GM23338 (cell line): Measurements from ENCODE around the gene MXRA8. TPM values are rescaled to one million over a fixed set of nuclear protein-coding genes. Genes with fewer than 3 reads are reported as not detected.

Source experiments
- ATAC-seq: fragments of 200-7000 bp; cut with Tn5 transposase; 3 replicates; pipeline ENCODE4 v1.9.1; 2020
- DNase-seq: peaks from one replicate; pipeline ENCODE4 v3.0.0-alpha.2; 2015; ENCODE audit warnings: low spot score
- H2AFZ ChIP-seq: fragments of 200-600 bp; sonication (generic); 2 replicates; pipeline ENCODE4 v1.8.0; 2016; ENCODE audit warnings: antibody characterized with exemption, mild to moderate bottlenecking, moderate library complexity
- H3F3A ChIP-seq: fragments of 200-600 bp; sonication (generic); replicated peaks from 2 replicates; pipeline ENCODE4 v1.8.0; 2017; ENCODE audit warnings: antibody characterized with exemption, mixed run types, low read depth
- H3K27ac ChIP-seq: fragments of 200-600 bp; sonication (generic); 2 replicates; pipeline ENCODE4 v1.6.1; 2016; ENCODE audit warnings: low read depth
- H3K27me3 ChIP-seq: fragments of 200-600 bp; sonication (generic); 2 replicates; pipeline ENCODE4 v1.8.0; 2016; ENCODE audit warnings: mild to moderate bottlenecking, mixed run types, moderate library complexity; ENCODE audit not compliant: insufficient read depth
- H3K36me3 ChIP-seq: fragments of 200-600 bp; sonication (generic); 2 replicates; pipeline ENCODE4 v1.8.0; 2016; ENCODE audit warnings: mild to moderate bottlenecking; ENCODE audit not compliant: insufficient read depth
- H3K4me1 ChIP-seq: fragments of 200-600 bp; sonication (generic); 2 replicates; pipeline ENCODE4 v1.8.0; 2016; ENCODE audit warnings: mild to moderate bottlenecking, moderate library complexity; ENCODE audit not compliant: insufficient read depth
- H3K4me2 ChIP-seq: fragments of 200-600 bp; sonication (generic); 2 replicates; pipeline ENCODE4 v1.7.1; 2017; ENCODE audit warnings: mixed run types
- H3K4me3 ChIP-seq: fragments of 200-600 bp; sonication (generic); 2 replicates; pipeline ENCODE4 v1.6.1; 2016; ENCODE audit warnings: mixed run types
- H3K79me2 ChIP-seq: fragments of 200-600 bp; sonication (generic); replicated peaks from 2 replicates; pipeline ENCODE4 v1.8.0; 2017; ENCODE audit warnings: mild to moderate bottlenecking; ENCODE audit not compliant: insufficient read depth
- H3K9me2 ChIP-seq: fragments of 200-600 bp; sonication (generic); 2 replicates; pipeline ENCODE4 v1.8.0; 2017; ENCODE audit not compliant: insufficient read depth
- H4K20me1 ChIP-seq: fragments of 200-600 bp; sonication (generic); replicated peaks from 2 replicates; pipeline ENCODE4 v1.8.0; 2017; ENCODE audit warnings: mild to moderate bottlenecking; ENCODE audit not compliant: insufficient read depth
- H3K27ac Mint-ChIP-seq: 2 replicates; pipeline ENCODE4 v1.8.0; 2020; ENCODE audit warnings: inconsistent platforms, mild to moderate bottlenecking, moderate library complexity, mixed read lengths
- H3K27me3 Mint-ChIP-seq: 3 replicates; pipeline ENCODE4 v1.8.0; 2022; ENCODE audit warnings: low read depth, mild to moderate bottlenecking, moderate library complexity, mixed read lengths, inconsistent platforms; ENCODE audit not compliant: insufficient read depth, poor library complexity
- H3K36me3 Mint-ChIP-seq: 3 replicates; pipeline ENCODE4 v1.8.0; 2021; ENCODE audit warnings: low read depth, mild to moderate bottlenecking, inconsistent platforms, moderate library complexity, mixed read lengths
- H3K4me1 Mint-ChIP-seq: 3 replicates; pipeline ENCODE4 v1.8.0; 2020; ENCODE audit warnings: mild to moderate bottlenecking, inconsistent platforms, mixed read lengths
- H3K4me3 Mint-ChIP-seq: 3 replicates; pipeline ENCODE4 v1.8.0; 2021; ENCODE audit warnings: moderate library complexity, mild to moderate bottlenecking, inconsistent platforms, mixed read lengths
- H3K9me3 Mint-ChIP-seq: 3 replicates; pipeline ENCODE4 v1.8.0; 2020; ENCODE audit warnings: moderate library complexity, mild to moderate bottlenecking, inconsistent platforms, mixed read lengths
- EZH2 ChIP-seq: fragments of 200-600 bp; sonication (generic); IDR thresholded peaks from one replicate; pipeline ENCODE4 v1.8.0; 2017; ENCODE audit warnings: antibody characterized with exemption, mild to moderate bottlenecking, low read depth; ENCODE audit not compliant: unreplicated experiment
- EZH2phosphoT487 ChIP-seq: fragments of 200-600 bp; sonication (generic); IDR thresholded peaks from one replicate; pipeline ENCODE4 v1.8.1; 2018; ENCODE audit warnings: antibody characterized with exemption; ENCODE audit not compliant: unreplicated experiment
- JUNB ChIP-seq: IDR thresholded peaks from one replicate; pipeline ENCODE4 v1.6.1; 2016; ENCODE audit warnings: antibody characterized with exemption; ENCODE audit not compliant: unreplicated experiment
- NANOG ChIP-seq: IDR thresholded peaks from 2 replicates; pipeline ENCODE4 v1.6.1; 2016; ENCODE audit warnings: antibody characterized with exemption, borderline replicate concordance
- POLR2AphosphoS5 ChIP-seq: IDR thresholded peaks from 2 replicates; pipeline ENCODE4 v1.6.1; 2016; ENCODE audit warnings: antibody characterized with exemption, low read depth
- STAT1 ChIP-seq: IDR thresholded peaks from one replicate; pipeline ENCODE4 v1.6.1; 2016; ENCODE audit warnings: antibody characterized with exemption; ENCODE audit not compliant: unreplicated experiment
- ZNF331 ChIP-seq: fragments of 250-450 bp; sonication (Bioruptor Pico); IDR thresholded peaks from 2 replicates; pipeline ENCODE4 v1.5.0; 2020; ENCODE audit warnings: low read depth, mild to moderate bottlenecking, moderate library complexity
- polyA plus RNA-seq: library from polyadenylated mRNA; unstranded; fragments of >200 nt; fragmentation: Nextera tagmentation; extraction: Ambion mirVana; gene quantifications from 2 replicates; pipeline ENCODE4 v1.2.1, GENCODE V29; 2016
- total RNA-seq: library from RNA; depleted of rRNA; stranded (reverse); fragments of >200 nt; shearing (Covaris generic); gene quantifications from 2 replicates; pipeline ENCODE4 v1.2.3, GENCODE V29; 2014
- TF ChIP-seq, protein P1 (sequence below): IDR thresholded peaks from 2 replicates; pipeline ENCODE4 v1.6.1; 2016; ENCODE audit warnings: antibody characterized with exemption
- TF ChIP-seq, protein P2 (sequence below): IDR thresholded peaks from one replicate; pipeline ENCODE4 v1.6.1; 2018; ENCODE audit warnings: antibody characterized with exemption; ENCODE audit not compliant: unreplicated experiment

The MXRA8 gene
- total and polyA plus RNA-seq, 2 experiments from 2014 or later, result 9.1 to 17.2 TPM

DNA sequence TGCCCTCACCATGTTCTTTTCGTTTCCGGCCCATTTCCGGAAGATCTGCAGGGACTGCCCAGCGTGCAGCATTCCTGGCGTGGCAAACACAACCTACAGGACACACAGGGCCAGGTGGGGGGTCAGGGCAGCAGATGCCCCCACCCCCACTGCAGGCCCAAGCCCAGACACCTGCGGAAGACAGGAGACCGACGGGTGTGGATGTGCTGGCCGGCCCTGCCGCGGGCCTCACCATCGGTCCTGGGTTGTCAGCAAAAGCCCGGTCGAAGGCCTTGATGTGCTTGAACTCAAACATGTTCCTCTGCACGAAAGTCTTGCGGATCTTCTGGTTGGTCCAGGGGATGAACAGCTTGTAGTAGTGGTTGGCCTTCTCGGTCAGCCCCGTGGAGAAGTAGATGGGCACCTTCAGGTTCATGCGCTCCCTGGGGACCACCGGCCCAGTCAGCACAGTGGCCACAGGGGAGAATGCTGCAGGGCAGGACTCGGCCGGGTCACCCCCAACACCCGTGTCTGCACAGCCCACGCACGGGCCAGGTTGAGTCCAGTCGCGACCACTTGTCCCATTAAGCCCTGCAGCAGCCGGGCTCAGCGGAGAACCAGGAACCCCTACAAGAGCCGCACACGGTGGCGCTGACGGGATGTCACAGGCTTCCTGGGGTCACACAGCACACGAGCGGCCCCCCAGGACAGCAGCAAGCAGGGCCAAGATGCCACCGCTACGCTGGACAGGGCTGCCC, 44.7 kb downstream of the MXRA8 start:
- Histone ChIP-seq H3K4me1 (peaks cover 7% of the 10 kb centered on the region; the same call in 1 of the 2 replicates), H2AFZ (no peak overlapping the region), H3K79me2 (peaks cover 28% of the 10 kb centered on the region), H3K9me2 (no peaks in the 10 kb centered on the region), H3F3A (peaks cover 22% of the 10 kb centered on the region), H3K27ac (no peak overlapping the region), H3K27me3 (no peaks in the 10 kb centered on the region), H3K4me3 (no peak overlapping the region), H3K36me3 (peaks cover 8% of the 10 kb centered on the region; the same call in 1 of the 2 replicates), H3K4me2 (no peak overlapping the region), H4K20me1 (peaks cover 23% of the 10 kb centered on the region)
- TF ChIP-seq EZH2 (no peak), EZH2phosphoT487 (no peak), ZNF331 (CRISPR knock-in tag) (no peak), JUNB (no peak), NANOG (no peak), POLR2AphosphoS5 (no peak), STAT1 (no peak)
- TF ChIP-seq, protein P1, sequence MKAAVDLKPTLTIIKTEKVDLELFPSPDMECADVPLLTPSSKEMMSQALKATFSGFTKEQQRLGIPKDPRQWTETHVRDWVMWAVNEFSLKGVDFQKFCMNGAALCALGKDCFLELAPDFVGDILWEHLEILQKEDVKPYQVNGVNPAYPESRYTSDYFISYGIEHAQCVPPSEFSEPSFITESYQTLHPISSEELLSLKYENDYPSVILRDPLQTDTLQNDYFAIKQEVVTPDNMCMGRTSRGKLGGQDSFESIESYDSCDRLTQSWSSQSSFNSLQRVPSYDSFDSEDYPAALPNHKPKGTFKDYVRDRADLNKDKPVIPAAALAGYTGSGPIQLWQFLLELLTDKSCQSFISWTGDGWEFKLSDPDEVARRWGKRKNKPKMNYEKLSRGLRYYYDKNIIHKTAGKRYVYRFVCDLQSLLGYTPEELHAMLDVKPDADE, result no peak
- TF ChIP-seq, protein P2, sequence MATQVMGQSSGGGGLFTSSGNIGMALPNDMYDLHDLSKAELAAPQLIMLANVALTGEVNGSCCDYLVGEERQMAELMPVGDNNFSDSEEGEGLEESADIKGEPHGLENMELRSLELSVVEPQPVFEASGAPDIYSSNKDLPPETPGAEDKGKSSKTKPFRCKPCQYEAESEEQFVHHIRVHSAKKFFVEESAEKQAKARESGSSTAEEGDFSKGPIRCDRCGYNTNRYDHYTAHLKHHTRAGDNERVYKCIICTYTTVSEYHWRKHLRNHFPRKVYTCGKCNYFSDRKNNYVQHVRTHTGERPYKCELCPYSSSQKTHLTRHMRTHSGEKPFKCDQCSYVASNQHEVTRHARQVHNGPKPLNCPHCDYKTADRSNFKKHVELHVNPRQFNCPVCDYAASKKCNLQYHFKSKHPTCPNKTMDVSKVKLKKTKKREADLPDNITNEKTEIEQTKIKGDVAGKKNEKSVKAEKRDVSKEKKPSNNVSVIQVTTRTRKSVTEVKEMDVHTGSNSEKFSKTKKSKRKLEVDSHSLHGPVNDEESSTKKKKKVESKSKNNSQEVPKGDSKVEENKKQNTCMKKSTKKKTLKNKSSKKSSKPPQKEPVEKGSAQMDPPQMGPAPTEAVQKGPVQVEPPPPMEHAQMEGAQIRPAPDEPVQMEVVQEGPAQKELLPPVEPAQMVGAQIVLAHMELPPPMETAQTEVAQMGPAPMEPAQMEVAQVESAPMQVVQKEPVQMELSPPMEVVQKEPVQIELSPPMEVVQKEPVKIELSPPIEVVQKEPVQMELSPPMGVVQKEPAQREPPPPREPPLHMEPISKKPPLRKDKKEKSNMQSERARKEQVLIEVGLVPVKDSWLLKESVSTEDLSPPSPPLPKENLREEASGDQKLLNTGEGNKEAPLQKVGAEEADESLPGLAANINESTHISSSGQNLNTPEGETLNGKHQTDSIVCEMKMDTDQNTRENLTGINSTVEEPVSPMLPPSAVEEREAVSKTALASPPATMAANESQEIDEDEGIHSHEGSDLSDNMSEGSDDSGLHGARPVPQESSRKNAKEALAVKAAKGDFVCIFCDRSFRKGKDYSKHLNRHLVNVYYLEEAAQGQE, result no peak
- Mint-ChIP-seq H3K27ac (no peak overlapping the region), H3K4me1 (peaks cover 18% of the 10 kb centered on the region), H3K4me3 (no peak overlapping the region; the same call in 2 of the 3 replicates), H3K36me3 (peaks cover 51% of the 10 kb centered on the region), H3K9me3 (no peaks in the 10 kb centered on the region; the same call in 2 of the 3 replicates), H3K27me3 (peaks cover 24% of the 10 kb centered on the region)
- DNase-seq (no peak), ATAC-seq (no peak)
